Gastroesophageal sphincter (tissue), 4 donors: ENCODE data around the gene MIDN. TPM values are rescaled to one million over a fixed set of nuclear protein-coding genes. Genes with fewer than 3 reads are reported as not detected.

Experiments used
- ATAC-seq: fragments of 150-250 bp; one replicate; pipeline ENCODE4 v1.9.1; 2016; ENCODE audit warnings: mild to moderate bottlenecking, moderate library complexity
- H3K27ac ChIP-seq, 4 donors: fragments of 200-600 bp; sonication (generic) in 3 of 4; 1 replicate in 3 of 4; 2 replicates in 1 of 4; pipeline ENCODE4 v1.5.1; 2016 to 2019
- H3K27me3 ChIP-seq: fragments of 200-600 bp; sonication (generic); one replicate; pipeline ENCODE4 v1.5.1; 2019
- H3K36me3 ChIP-seq, 2 donors: fragments of 200-600 bp; sonication (generic); one replicate each; pipeline ENCODE4 v1.5.1; 2019; ENCODE audit warnings: control low read depth in 1 of 2
- H3K4me1 ChIP-seq, 3 donors: fragments of 200-600 bp; sonication (generic); 1 replicate in 2 of 3; 2 replicates in 1 of 3; pipeline ENCODE4 v1.5.1; 2016 to 2019; ENCODE audit warnings: control low read depth in 2 of 3
- H3K4me3 ChIP-seq, 2 donors: fragments of 200-600 bp; sonication (generic); one replicate each; pipeline ENCODE4 v1.5.1; 2019; ENCODE audit warnings: mild to moderate bottlenecking in 1 of 2, moderate library complexity in 1 of 2
- H3K9me3 ChIP-seq, 3 donors: fragments of 200-600 bp; sonication (generic); one replicate each; pipeline ENCODE4 v1.5.1; 2017 to 2019; ENCODE audit warnings: control low read depth in 2 of 3
- CTCF ChIP-seq, 4 experiments: fragments of 200-600 bp in 2 of 4; fragments of 450-650 bp in 2 of 4; sonication (generic) in 1 of 4; IDR thresholded peaks; one replicate each; pipeline ENCODE4 v1.5.1; 2017 to 2019; ENCODE audit warnings: antibody characterized with exemption in 4 of 4, mild to moderate bottlenecking in 2 of 4, moderate library complexity in 2 of 4
- EP300 ChIP-seq: sonication (generic); formaldehyde crosslinking; IDR thresholded peaks from one replicate; pipeline ENCODE4 v1.6.1; 2017; ENCODE audit warnings: antibody characterized with exemption, mild to moderate bottlenecking
- POLR2A ChIP-seq, 2 donors: fragments of 450-650 bp; IDR thresholded peaks; one replicate each; pipeline ENCODE4 v1.6.1; 2017; ENCODE audit warnings: antibody characterized with exemption in 2 of 2, mild to moderate bottlenecking in 2 of 2, moderate library complexity in 1 of 2
- POLR2AphosphoS5 ChIP-seq: sonication (generic); formaldehyde crosslinking; IDR thresholded peaks from one replicate; pipeline ENCODE4 v1.6.1; 2017; ENCODE audit warnings: antibody characterized with exemption
- WGBS, 2 donors: methylation state at CpG; one replicate each; pipeline ENCODE4 v1.1.5; 2018; ENCODE audit warnings: low coverage in 1 of 2; 5-methylcytosine and 5-hydroxymethylcytosine counted together
- total RNA-seq, 4 donors: library from RNA; depleted of rRNA; stranded (reverse); fragments of >200 nt; gene quantifications; one replicate each; pipeline ENCODE4 v1.1.0, GENCODE V29; 2016

Gene MIDN
- total RNA-seq, 4 donors from 2014 or later = 20.0 to 40.1 (median 24.2) TPM

DNA sequence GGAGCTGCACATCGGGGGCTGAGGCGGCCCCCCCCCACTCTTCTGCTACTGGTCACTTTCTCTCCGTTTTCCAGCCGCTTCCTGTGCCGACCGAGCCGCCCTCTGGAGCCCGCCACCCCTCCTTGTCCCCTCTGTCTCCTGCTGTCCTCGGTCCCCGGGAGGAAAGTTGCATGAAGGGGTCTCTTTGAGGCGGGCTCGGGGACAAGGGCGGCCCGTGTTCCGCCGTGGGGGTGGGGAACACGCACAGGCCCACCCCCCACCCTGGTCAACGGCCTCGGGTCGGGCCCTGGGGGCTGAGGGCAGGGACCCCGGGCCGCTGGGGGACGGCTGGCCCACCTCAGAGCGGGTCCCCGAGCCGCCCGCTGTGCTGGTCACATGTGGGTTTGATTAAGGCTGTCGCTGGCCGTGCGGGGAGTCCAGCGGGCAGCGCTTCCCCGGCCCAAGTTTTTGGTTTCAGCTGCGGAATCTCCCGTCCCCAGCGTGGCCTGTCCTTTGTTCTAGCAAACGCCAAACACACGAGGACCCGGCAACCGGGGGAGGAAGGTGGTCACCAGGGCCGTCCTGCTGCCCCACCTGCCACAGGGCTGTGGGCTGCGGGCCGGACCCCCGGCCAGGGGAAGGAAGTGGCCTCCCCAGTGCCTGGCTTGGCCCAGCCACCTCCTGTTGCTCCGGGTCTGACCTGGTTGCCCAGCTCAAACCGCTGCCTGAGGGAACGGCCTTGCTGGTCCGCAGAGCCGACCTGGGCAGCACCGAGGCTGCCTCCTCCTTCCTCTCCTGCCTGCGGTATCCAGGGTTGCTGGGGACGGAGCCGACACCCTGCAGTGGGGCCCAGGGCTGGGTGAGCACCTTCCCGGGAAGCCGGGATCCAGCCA, 39.2 kb downstream of the MIDN start:
- TF ChIP-seq POLR2A (IDR thresholded peaks at IDR 0.05) = no peak
- no peak for TF ChIP-seq CTCF (IDR thresholded peaks at IDR 0.05)
- TF ChIP-seq POLR2AphosphoS5 = no peak
- TF ChIP-seq EP300 = no peak
- Histone ChIP-seq H3K27ac (no peak overlapping the region), H3K4me3 (no peak overlapping the region), H3K27me3 (peaks cover 97% of the 10 kb centered on the region), H3K36me3 (no peaks in the 10 kb centered on the region), H3K4me1 (peaks cover 0 to 24% (median 3%) of the 10 kb centered on the region in 3 donors), H3K9me3 (no peaks in the 10 kb centered on the region)
- 0% methylated on average over 1 of the region's 55 CpGs; no CpG with 5 or more reads in 1 of the 2 donors for whole genome bisulfite sequencing, 2 donors
- ATAC-seq = no peak

GRCh38 chr19:1288226-1288612, 39.8 kb downstream of the MIDN start:
- no peak for TF ChIP-seq CTCF (IDR thresholded peaks at IDR 0.05)
- no peak for TF ChIP-seq POLR2A (IDR thresholded peaks at IDR 0.05)
- no peak for TF ChIP-seq EP300
- no peak for TF ChIP-seq POLR2AphosphoS5
- H3K27me3 ChIP-seq = peaks cover 97% of the 10 kb centered on the region
- no CpG with 5 or more reads among the region's 18 CpGs for WGBS, 2 donors

GRCh38 chr19:1288833-1289685, 40.7 kb downstream of the MIDN start:
- H3K36me3 ChIP-seq = no peaks in the 10 kb centered on the region
- TF ChIP-seq CTCF (IDR thresholded peaks at IDR 0.05) = no peak
- TF ChIP-seq POLR2A (IDR thresholded peaks at IDR 0.05) = no peak
- TF ChIP-seq EP300 = no peak
- no peak for TF ChIP-seq POLR2AphosphoS5
- H3K27me3 ChIP-seq = peaks cover 97% of the 10 kb centered on the region
- WGBS, 2 donors = 82 to 83% methylated on average over 4 to 9 of the region's 41 CpGs
- H3K4me3 ChIP-seq = no peak overlapping the region
- ATAC-seq = no peak
- H3K27ac ChIP-seq = no peak overlapping the region
- peaks cover 0 to 24% (median 3%) of the 10 kb centered on the region in 3 donors for H3K4me1 ChIP-seq
- H3K9me3 ChIP-seq = no peaks in the 10 kb centered on the region

More at GRCh38 chr19:1288226-1288612, 39.8 kb downstream of the MIDN start:
- no peaks in the 10 kb centered on the region for H3K9me3 ChIP-seq
- H3K27ac ChIP-seq = no peak overlapping the region
- no peaks in the 10 kb centered on the region for H3K36me3 ChIP-seq
- H3K4me3 ChIP-seq = no peak overlapping the region
- peaks cover 0 to 24% (median 3%) of the 10 kb centered on the region in 3 donors for H3K4me1 ChIP-seq
- no peak for ATAC-seq

DNA sequence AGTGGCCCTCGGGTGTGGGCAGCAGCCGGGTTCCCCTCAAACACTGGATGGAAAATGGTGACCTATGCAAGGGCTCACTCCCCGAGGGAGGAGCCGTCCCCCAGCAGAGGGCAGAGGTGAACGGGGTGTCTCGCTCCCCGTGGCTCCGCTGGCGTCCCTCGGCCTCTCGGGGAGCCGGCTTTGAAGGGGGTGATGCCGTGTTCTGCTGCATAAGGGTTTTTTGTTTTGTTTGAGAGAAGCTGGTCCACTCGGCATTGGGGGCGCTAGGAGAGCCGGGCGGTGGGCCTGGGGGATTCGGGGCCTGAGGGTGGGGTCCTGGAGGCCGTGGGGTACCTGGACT, 41.3 kb downstream of the MIDN start:
- Histone ChIP-seq H3K9me3 (no peaks in the 10 kb centered on the region), H3K27me3 (peaks cover 97% of the 10 kb centered on the region), H3K4me3 (no peak overlapping the region), H3K36me3 (no peaks in the 10 kb centered on the region), H3K27ac (no peak overlapping the region), H3K4me1 (peaks cover 0 to 26% (median 3%) of the 10 kb centered on the region in 3 donors)
- WGBS, 2 donors = no CpG with 5 or more reads among the region's 19 CpGs
- no peak for ATAC-seq
- TF ChIP-seq CTCF (IDR thresholded peaks at IDR 0.05) (no peak), EP300 (no peak), POLR2AphosphoS5 (no peak), POLR2A (IDR thresholded peaks at IDR 0.05) (no peak)
